ENCODE data around the gene CGREF1. TPM values are rescaled to one million over a fixed set of nuclear protein-coding genes. Genes with fewer than 3 reads are reported as not detected.

CGREF1 gene
- polyA plus RNA-seq, 1 donor from 2014 or later, result 24.5 TPM

- TF ChIP-seq SMC3 (conservative IDR thresholded peaks at IDR 0.05; ENCODE audit: poor library complexity) (no peak), EP300 (conservative IDR thresholded peaks at IDR 0.05; ENCODE audit: poor library complexity, severe bottlenecking) (no peak), TAF1 (IDR thresholded peaks at IDR 0.05; ENCODE audit: low read depth) (no peak), MXI1 (conservative IDR thresholded peaks at IDR 0.05; ENCODE audit: poor library complexity, severe bottlenecking) (no peak), EZH2 (IDR thresholded peaks at IDR 0.05; ENCODE audit: borderline replicate concordance, insufficient read depth, low read length, poor library complexity, severe bottlenecking) (no peak), POLR2AphosphoS5 (IDR thresholded peaks at IDR 0.05) (no peak), RAD21 (conservative IDR thresholded peaks at IDR 0.05) (no peak), CTCF (IDR thresholded peaks at IDR 0.05; ENCODE audit: poor library complexity, severe bottlenecking) (no peak)
- TF ChIP-seq, protein P1, sequence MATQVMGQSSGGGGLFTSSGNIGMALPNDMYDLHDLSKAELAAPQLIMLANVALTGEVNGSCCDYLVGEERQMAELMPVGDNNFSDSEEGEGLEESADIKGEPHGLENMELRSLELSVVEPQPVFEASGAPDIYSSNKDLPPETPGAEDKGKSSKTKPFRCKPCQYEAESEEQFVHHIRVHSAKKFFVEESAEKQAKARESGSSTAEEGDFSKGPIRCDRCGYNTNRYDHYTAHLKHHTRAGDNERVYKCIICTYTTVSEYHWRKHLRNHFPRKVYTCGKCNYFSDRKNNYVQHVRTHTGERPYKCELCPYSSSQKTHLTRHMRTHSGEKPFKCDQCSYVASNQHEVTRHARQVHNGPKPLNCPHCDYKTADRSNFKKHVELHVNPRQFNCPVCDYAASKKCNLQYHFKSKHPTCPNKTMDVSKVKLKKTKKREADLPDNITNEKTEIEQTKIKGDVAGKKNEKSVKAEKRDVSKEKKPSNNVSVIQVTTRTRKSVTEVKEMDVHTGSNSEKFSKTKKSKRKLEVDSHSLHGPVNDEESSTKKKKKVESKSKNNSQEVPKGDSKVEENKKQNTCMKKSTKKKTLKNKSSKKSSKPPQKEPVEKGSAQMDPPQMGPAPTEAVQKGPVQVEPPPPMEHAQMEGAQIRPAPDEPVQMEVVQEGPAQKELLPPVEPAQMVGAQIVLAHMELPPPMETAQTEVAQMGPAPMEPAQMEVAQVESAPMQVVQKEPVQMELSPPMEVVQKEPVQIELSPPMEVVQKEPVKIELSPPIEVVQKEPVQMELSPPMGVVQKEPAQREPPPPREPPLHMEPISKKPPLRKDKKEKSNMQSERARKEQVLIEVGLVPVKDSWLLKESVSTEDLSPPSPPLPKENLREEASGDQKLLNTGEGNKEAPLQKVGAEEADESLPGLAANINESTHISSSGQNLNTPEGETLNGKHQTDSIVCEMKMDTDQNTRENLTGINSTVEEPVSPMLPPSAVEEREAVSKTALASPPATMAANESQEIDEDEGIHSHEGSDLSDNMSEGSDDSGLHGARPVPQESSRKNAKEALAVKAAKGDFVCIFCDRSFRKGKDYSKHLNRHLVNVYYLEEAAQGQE (IDR thresholded peaks at IDR 0.05; ENCODE audit: borderline replicate concordance), result no peak
- H3K9me2 ChIP-seq (ENCODE audit: insufficient read depth, low read length), result no peaks in the 10 kb centered on the region
- no peaks in the 10 kb centered on the region for H3F3A ChIP-seq (ENCODE audit: insufficient read depth, low read length, poor library complexity, severe bottlenecking)
- no peak overlapping the region for H3K27ac ChIP-seq (ENCODE audit: low read length)
- H3K9me3 ChIP-seq (ENCODE audit: low read length), result no peaks in the 10 kb centered on the region
- H3K4me2 ChIP-seq (ENCODE audit: low read length), result no peak overlapping the region
- H3K27me3 ChIP-seq (ENCODE audit: insufficient read depth, low read depth, low read length), result no peaks in the 10 kb centered on the region
- H3K79me2 ChIP-seq (replicated peaks; ENCODE audit: insufficient read depth, low read length), result peaks cover 4% of the 10 kb centered on the region
- H4K20me1 ChIP-seq (ENCODE audit: insufficient read depth), result no peaks in the 10 kb centered on the region
- no peak overlapping the region for H3K4me3 ChIP-seq (ENCODE audit: low read length)
- H3K36me3 ChIP-seq (ENCODE audit: insufficient read depth, low read length), result no peaks in the 10 kb centered on the region
- no peak overlapping the region for H3K9ac ChIP-seq (ENCODE audit: low read length)
- no peak overlapping the region for H2AFZ ChIP-seq (ENCODE audit: low read depth, low read length)
Observed at GRCh38 chr2:27135478-27135955, 16.6 kb upstream of the CGREF1 start.

DNA sequence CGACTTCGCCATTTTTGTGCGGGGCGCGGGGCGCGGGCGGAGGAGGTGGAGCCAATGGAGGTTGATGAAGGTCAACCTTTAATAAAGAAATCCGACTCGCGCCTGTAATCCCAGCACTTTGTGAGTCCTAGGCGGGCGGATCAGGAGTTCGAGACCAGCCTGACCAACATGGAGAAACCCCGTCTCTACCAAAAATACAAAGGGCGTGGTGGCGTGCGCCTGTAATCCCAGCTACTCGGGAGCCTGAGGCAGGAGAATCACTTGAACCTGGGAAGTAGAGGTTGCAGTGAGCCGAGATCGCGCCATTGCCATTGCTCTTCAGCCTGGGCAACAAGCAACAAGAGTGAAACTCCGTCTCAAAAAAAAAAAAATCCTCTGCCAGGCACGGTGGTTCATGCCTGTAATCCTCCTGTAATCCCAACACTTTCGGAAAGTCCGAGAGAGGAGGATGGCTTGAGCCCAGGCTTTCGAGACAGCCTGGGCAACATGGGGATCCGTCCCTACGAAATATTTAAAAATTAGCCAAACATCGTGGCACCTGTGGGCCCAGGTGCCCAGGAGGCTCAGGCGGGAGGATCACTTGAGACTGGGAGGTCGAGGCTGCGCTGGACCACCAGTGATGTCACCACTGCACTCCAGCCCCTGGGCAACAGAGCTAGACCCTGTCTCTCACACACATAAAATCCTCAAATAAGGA lies 16.0 kb upstream of the CGREF1 start:
- peak overlapping the region; percentile 50 for H3K27ac ChIP-seq (ENCODE audit: low read length)
- no peak overlapping the region for H2AFZ ChIP-seq (ENCODE audit: low read depth, low read length)
- no peaks in the 10 kb centered on the region for H3K9me2 ChIP-seq (ENCODE audit: insufficient read depth, low read length)
- peak overlapping the region; percentile 17 for H3K9ac ChIP-seq (ENCODE audit: low read length)
- H3K9me3 ChIP-seq (ENCODE audit: low read length), result no peaks in the 10 kb centered on the region
- H3K4me3 ChIP-seq (ENCODE audit: low read length), result peak overlapping the region; percentile 100
- H3K79me2 ChIP-seq (replicated peaks; ENCODE audit: insufficient read depth, low read length), result peaks cover 4% of the 10 kb centered on the region
- H4K20me1 ChIP-seq (ENCODE audit: insufficient read depth), result no peaks in the 10 kb centered on the region
- H3K4me2 ChIP-seq (ENCODE audit: low read length), result no peak overlapping the region
- no peaks in the 10 kb centered on the region for H3K36me3 ChIP-seq (ENCODE audit: insufficient read depth, low read length)
- H3F3A ChIP-seq (ENCODE audit: insufficient read depth, low read length, poor library complexity, severe bottlenecking), result no peaks in the 10 kb centered on the region
- H3K27me3 ChIP-seq (ENCODE audit: insufficient read depth, low read depth, low read length), result no peaks in the 10 kb centered on the region
- no peak for TF ChIP-seq EZH2 (IDR thresholded peaks at IDR 0.05; ENCODE audit: borderline replicate concordance, insufficient read depth, low read length, poor library complexity, severe bottlenecking)
- TF ChIP-seq TAF1 (IDR thresholded peaks at IDR 0.05; ENCODE audit: low read depth), result no peak
- TF ChIP-seq SMC3 (conservative IDR thresholded peaks at IDR 0.05; ENCODE audit: poor library complexity), result no peak
- no peak for TF ChIP-seq MXI1 (conservative IDR thresholded peaks at IDR 0.05; ENCODE audit: poor library complexity, severe bottlenecking)
- TF ChIP-seq, protein P1 (IDR thresholded peaks at IDR 0.05; ENCODE audit: borderline replicate concordance), result no peak
- no peak for TF ChIP-seq EP300 (conservative IDR thresholded peaks at IDR 0.05; ENCODE audit: poor library complexity, severe bottlenecking)
- TF ChIP-seq POLR2AphosphoS5 (IDR thresholded peaks at IDR 0.05), result no peak
- no peak for TF ChIP-seq CTCF (IDR thresholded peaks at IDR 0.05; ENCODE audit: poor library complexity, severe bottlenecking)
- no peak for TF ChIP-seq RAD21 (conservative IDR thresholded peaks at IDR 0.05)
